HepG2 (cell line): ENCODE measurements around the gene EGFL8. TPM values are rescaled to one million over a fixed set of nuclear protein-coding genes. Genes with fewer than 3 reads are reported as not detected.

Experiments used
- ARNT ChIP-seq: fragments of 450-650 bp; IDR thresholded peaks from 2 replicates; pipeline ENCODE4 v1.6.1; 2017
- DPF2 ChIP-seq: sonication (generic); formaldehyde crosslinking; IDR thresholded peaks from 2 replicates; pipeline ENCODE4 v1.4.0; 2020; ENCODE audit warnings: mild to moderate bottlenecking, low read depth, missing genetic modification reagents, borderline replicate concordance
- HDAC1 ChIP-seq: sonication (generic); formaldehyde crosslinking; IDR thresholded peaks from 2 replicates; pipeline ENCODE4 v1.5.1; 2020; ENCODE audit warnings: mild to moderate bottlenecking, missing genetic modification reagents
- MBD4 ChIP-seq: IDR thresholded peaks from 2 replicates; pipeline ENCODE4 v1.6.1; 2012; ENCODE audit warnings: low read length, inconsistent platforms, borderline replicate concordance
- NKX3-1 ChIP-seq: sonication (generic); formaldehyde crosslinking; IDR thresholded peaks from 2 replicates; pipeline ENCODE4 v1.5.0; 2020; ENCODE audit warnings: missing genetic modification reagents
- PPARG ChIP-seq: conservative IDR thresholded peaks from 2 replicates; pipeline ENCODE4 v1.6.1; 2016; ENCODE audit warnings: missing biosample characterization, missing genetic modification reagents
- SIN3A ChIP-seq: IDR thresholded peaks from 2 replicates; pipeline ENCODE4 v1.6.1; 2011; ENCODE audit warnings: low read depth, mild to moderate bottlenecking, control low read depth, low read length, borderline replicate concordance
- ZNF557 ChIP-seq: sonication (generic); formaldehyde crosslinking; IDR thresholded peaks from 2 replicates; pipeline ENCODE4 v1.4.0; 2020; ENCODE audit warnings: missing genetic modification reagents
- ZNF567 ChIP-seq: sonication (generic); formaldehyde crosslinking; IDR thresholded peaks from 2 replicates; pipeline ENCODE4 v1.8.1; 2023; ENCODE audit warnings: mild to moderate bottlenecking, missing genetic modification reagents, borderline replicate concordance
- ZNF570 ChIP-seq: sonication (generic); formaldehyde crosslinking; IDR thresholded peaks from 2 replicates; pipeline ENCODE4 v1.4.0; 2020; ENCODE audit warnings: mild to moderate bottlenecking, missing genetic modification reagents, borderline replicate concordance
- ZNF614 ChIP-seq: IDR thresholded peaks from 2 replicates; pipeline ENCODE4 v1.6.1; 2018; ENCODE audit warnings: missing biosample characterization, missing genetic modification reagents, inconsistent platforms, borderline replicate concordance
- ZNF703 ChIP-seq: sonication (generic); formaldehyde crosslinking; IDR thresholded peaks from 2 replicates; pipeline ENCODE4 v1.5.1; 2020; ENCODE audit warnings: missing genetic modification reagents, mild to moderate bottlenecking, moderate library complexity, borderline replicate concordance
- polyA plus RNA-seq, 8 experiments: library from polyadenylated mRNA; depleted of rRNA in 3 of 8; stranded (reverse) in 7 of 8; unstranded in 1 of 8; fragments of >200 nt; fragmentation: Illumina TruSeq in 4 of 8; extraction: Trizol in 4 of 8; gene quantifications; 2 replicates each; pipeline versions ENCODE4 v1.2.1 to v1.2.3, GENCODE V29; 2011 to 2016; ENCODE audit warnings: low read depth in 4 of 8, missing spikeins in 1 of 8, mixed read lengths in 1 of 8; ENCODE audit not compliant: insufficient read depth in 1 of 8
- total RNA-seq, 5 experiments: library from RNA; depleted of rRNA; stranded (reverse); fragments of >200 nt; fragmentation: Illumina TruSeq; extraction: Trizol; gene quantifications; 2 replicates each; pipeline ENCODE4 v1.2.3, GENCODE V29; 2016; ENCODE audit warnings: low read depth in 1 of 5
- TF ChIP-seq, protein P1 (sequence below): sonication (generic); formaldehyde crosslinking; IDR thresholded peaks from 2 replicates; pipeline ENCODE4 v1.8.1; 2023; ENCODE audit warnings: mild to moderate bottlenecking, inconsistent platforms, moderate library complexity, missing genetic modification reagents, borderline replicate concordance
- TF ChIP-seq, protein P2 (sequence below): sonication (generic); formaldehyde crosslinking; IDR thresholded peaks from 2 replicates; pipeline ENCODE4 v1.9.0; 2021; ENCODE audit warnings: missing genetic modification reagents, mild to moderate bottlenecking, borderline replicate concordance
- TF ChIP-seq, protein P3 (sequence below): sonication (generic); formaldehyde crosslinking; IDR thresholded peaks from one replicate; pipeline ENCODE4 v1.5.1; 2020; ENCODE audit warnings: mild to moderate bottlenecking, missing genetic modification reagents; ENCODE audit errors: not compliant biosample characterization

Gene EGFL8
- total and polyA plus RNA-seq, 2 of the 13 experiments (the other 11 are each of a cell fraction or from before 2014, with no cell fraction given) = 10.0 to 11.5 TPM

DNA sequence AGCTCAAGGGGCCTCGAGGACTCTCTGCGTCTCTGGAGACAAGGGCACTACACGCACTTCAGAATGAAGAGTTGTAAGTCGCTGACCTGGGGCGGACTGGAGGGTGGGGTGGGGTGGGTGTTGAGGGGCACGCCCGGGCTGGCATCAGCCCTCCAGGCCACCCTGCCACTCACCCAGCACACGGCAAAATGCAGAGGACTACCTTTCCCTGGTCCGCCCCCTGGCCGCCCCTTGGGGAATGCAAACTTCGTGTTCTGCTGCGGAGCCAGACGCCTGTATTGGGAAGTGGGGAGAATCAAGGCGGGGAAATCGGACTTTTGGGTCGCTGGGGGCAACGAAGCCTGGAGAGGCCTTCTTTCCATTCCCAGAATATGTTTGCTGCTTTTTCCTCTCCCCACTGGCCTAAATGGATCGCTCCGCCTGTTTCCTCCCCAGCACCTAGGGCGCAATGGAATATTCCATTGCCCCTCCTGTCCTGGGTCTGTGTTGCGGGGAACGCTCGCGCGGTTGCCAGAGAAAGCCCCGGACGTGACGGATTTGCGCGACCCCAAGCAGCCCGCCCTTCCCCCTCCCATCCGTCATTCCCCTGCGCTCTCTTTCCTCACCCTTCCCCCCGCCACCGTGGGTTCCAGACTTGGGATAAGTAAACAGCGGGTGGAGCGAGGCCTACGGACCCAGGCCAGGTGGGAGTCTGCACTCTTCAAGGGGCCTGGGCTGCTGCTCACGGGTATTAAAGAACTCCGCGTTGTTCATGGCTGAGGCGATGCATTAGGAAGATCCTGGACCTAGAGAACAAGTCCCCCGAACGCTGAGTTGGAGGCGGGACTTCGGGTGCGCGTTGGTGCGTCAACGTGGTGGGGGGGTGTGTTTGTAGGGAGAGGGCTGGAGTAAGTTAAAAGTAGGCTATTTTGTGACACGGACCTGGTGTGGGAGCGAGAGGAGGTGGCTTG, 10.6 kb upstream of the EGFL8 start, which contains the start of gene PPT2 (continued):
- TF ChIP-seq SIN3A = peak; percentile 97; the same call in 1 of the 2 replicates
- TF ChIP-seq, protein P1, sequence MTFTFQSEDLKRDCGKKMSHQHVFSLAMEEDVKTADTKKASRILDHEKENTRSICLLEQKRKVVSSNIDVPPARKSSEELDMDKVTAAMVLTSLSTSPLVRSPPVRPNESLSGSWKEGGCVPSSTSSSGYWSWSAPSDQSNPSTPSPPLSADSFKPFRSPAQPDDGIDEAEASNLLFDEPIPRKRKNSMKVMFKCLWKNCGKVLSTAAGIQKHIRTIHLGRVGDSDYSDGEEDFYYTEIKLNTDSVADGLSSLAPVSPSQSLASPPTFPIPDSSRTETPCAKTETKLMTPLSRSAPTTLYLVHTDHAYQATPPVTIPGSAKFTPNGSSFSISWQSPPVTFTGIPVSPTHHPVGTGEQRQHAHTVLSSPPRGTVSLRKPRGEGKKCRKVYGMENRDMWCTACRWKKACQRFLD (CRISPR knock-in tag) = peak; percentile 57; the same call in 1 of the 2 replicates
- no peak; the same call in 1 of the 2 replicates for TF ChIP-seq ZNF570 (CRISPR knock-in tag)
- TF ChIP-seq, protein P2, sequence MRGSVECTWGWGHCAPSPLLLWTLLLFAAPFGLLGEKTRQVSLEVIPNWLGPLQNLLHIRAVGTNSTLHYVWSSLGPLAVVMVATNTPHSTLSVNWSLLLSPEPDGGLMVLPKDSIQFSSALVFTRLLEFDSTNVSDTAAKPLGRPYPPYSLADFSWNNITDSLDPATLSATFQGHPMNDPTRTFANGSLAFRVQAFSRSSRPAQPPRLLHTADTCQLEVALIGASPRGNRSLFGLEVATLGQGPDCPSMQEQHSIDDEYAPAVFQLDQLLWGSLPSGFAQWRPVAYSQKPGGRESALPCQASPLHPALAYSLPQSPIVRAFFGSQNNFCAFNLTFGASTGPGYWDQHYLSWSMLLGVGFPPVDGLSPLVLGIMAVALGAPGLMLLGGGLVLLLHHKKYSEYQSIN (CRISPR knock-in tag) = no peak
- TF ChIP-seq ZNF703 = peak; percentile 47; the same call in 1 of the 2 replicates
- TF ChIP-seq, protein P3, sequence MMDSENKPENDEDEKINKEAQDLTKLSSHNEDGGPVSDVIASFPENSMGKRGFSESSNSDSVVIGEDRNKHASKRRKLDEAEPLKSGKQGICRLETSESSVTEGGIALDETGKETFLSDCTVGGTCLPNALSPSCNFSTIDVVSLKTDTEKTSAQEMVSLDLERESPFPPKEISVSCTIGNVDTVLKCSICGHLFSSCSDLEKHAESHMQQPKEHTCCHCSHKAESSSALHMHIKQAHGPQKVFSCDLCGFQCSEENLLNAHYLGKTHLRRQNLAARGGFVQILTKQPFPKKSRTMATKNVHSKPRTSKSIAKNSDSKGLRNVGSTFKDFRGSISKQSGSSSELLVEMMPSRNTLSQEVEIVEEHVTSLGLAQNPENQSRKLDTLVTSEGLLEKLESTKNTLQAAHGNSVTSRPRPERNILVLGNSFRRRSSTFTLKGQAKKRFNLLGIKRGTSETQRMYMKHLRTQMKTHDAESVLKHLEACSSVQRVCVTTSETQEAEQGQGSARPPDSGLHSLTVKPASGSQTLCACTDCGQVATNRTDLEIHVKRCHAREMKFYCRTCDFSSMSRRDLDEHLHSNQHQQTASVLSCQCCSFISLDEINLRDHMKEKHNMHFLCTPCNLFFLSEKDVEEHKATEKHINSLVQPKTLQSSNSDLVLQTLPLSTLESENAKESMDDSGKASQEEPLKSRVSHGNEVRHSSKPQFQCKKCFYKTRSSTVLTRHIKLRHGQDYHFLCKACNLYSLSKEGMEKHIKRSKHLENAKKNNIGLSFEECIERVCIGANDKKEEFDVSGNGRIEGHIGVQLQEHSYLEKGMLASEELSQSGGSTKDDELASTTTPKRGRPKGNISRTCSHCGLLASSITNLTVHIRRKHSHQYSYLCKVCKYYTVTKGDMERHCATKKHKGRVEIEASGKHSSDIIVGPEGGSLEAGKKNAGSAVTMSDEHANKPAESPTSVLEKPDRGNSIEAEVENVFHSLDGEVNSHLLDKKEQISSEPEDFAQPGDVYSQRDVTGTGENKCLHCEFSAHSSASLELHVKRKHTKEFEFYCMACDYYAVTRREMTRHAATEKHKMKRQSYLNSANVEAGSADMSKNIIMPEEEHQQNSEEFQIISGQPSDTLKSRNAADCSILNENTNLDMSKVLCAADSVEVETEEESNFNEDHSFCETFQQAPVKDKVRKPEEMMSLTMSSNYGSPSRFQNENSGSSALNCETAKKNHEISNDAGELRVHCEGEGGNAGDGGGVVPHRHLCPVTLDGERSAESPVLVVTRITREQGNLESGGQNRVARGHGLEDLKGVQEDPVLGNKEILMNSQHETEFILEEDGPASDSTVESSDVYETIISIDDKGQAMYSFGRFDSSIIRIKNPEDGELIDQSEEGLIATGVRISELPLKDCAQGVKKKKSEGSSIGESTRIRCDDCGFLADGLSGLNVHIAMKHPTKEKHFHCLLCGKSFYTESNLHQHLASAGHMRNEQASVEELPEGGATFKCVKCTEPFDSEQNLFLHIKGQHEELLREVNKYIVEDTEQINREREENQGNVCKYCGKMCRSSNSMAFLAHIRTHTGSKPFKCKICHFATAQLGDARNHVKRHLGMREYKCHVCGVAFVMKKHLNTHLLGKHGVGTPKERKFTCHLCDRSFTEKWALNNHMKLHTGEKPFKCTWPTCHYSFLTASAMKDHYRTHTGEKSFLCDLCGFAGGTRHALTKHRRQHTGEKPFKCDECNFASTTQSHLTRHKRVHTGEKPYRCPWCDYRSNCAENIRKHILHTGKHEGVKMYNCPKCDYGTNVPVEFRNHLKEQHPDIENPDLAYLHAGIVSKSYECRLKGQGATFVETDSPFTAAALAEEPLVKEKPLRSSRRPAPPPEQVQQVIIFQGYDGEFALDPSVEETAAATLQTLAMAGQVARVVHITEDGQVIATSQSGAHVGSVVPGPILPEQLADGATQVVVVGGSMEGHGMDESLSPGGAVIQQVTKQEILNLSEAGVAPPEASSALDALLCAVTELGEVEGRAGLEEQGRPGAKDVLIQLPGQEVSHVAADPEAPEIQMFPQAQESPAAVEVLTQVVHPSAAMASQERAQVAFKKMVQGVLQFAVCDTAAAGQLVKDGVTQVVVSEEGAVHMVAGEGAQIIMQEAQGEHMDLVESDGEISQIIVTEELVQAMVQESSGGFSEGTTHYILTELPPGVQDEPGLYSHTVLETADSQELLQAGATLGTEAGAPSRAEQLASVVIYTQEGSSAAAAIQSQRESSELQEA (CRISPR knock-in tag) = peak; percentile 73
- TF ChIP-seq PPARG (CRISPR knock-in tag) = peak; percentile 45; the same call in 1 of the 2 replicates
- peak; percentile 93 for TF ChIP-seq HDAC1 (CRISPR knock-in tag)
- TF ChIP-seq ZNF614 (CRISPR knock-in tag) = no peak; the same call in 1 of the 2 replicates
- peak; percentile 83; the same call in 1 of the 2 replicates for TF ChIP-seq ZNF557 (CRISPR knock-in tag)
- no peak for TF ChIP-seq DPF2
- TF ChIP-seq ARNT = no peak
- TF ChIP-seq MBD4 = no peak
- peak; percentile 48; the same call in 1 of the 2 replicates for TF ChIP-seq NKX3-1
- peak; percentile 92; the same call in 1 of the 2 replicates for TF ChIP-seq ZNF567 (CRISPR knock-in tag)
